Neural progenitor cell (in vitro differentiated cells): Measurements from ENCODE around the gene HYDIN. TPM values are rescaled to one million over a fixed set of nuclear protein-coding genes. Genes with fewer than 3 reads are reported as not detected.

Experiments used
- DNase-seq: peaks from one replicate; pipeline ENCODE4 v3.0.0-alpha.2; 2016; ENCODE audit warnings: low spot score
- H2AFZ ChIP-seq: fragments of 200-600 bp; sonication (generic); replicated peaks from 2 replicates; pipeline ENCODE4 v1.6.1; 2016; ENCODE audit warnings: antibody characterized with exemption
- H3F3A ChIP-seq: fragments of 200-600 bp; sonication (generic); 2 replicates; pipeline ENCODE4 v1.6.1; 2016; ENCODE audit warnings: antibody characterized with exemption, low read depth
- H3K27ac ChIP-seq: fragments of 200-600 bp; sonication (generic); 2 replicates; pipeline ENCODE4 v1.5.1; 2016; ENCODE audit warnings: mild to moderate bottlenecking
- H3K27me3 ChIP-seq: fragments of 200-600 bp; sonication (generic); 2 replicates; pipeline ENCODE4 v1.6.1; 2016; ENCODE audit warnings: mild to moderate bottlenecking, moderate library complexity
- H3K36me3 ChIP-seq: fragments of 200-600 bp; sonication (generic); 2 replicates; pipeline ENCODE4 v1.5.1; 2016
- H3K4me1 ChIP-seq: fragments of 200-600 bp; sonication (generic); 2 replicates; pipeline ENCODE4 v1.6.1; 2016; ENCODE audit warnings: mixed run types
- H3K4me2 ChIP-seq: fragments of 200-600 bp; sonication (generic); 2 replicates; pipeline ENCODE4 v1.6.1; 2016
- H3K4me3 ChIP-seq: fragments of 200-600 bp; sonication (generic); 2 replicates; pipeline ENCODE4 v1.5.1; 2016
- H3K79me2 ChIP-seq: fragments of 200-600 bp; sonication (generic); 2 replicates; pipeline ENCODE4 v1.6.1; 2016; ENCODE audit warnings: low read depth
- H3K9ac ChIP-seq: fragments of 200-600 bp; sonication (generic); 2 replicates; pipeline ENCODE4 v1.6.1; 2016
- H3K9me3 ChIP-seq: fragments of 200-600 bp; sonication (generic); 2 replicates; pipeline ENCODE4 v1.5.1; 2016; ENCODE audit warnings: low read depth
- H4K20me1 ChIP-seq: fragments of 200-600 bp; sonication (generic); 2 replicates; pipeline ENCODE4 v1.6.1; 2016; ENCODE audit warnings: low read depth
- H3K27ac Mint-ChIP-seq: 3 replicates; pipeline ENCODE4 v1.8.0; 2021; ENCODE audit warnings: mixed read lengths
- H3K27me3 Mint-ChIP-seq: 2 replicates; pipeline ENCODE4 v1.8.0; 2022; ENCODE audit warnings: low read depth, mild to moderate bottlenecking, inconsistent platforms, moderate library complexity, mixed read lengths; ENCODE audit not compliant: insufficient read depth
- H3K36me3 Mint-ChIP-seq: 3 replicates; pipeline ENCODE4 v1.8.0; 2021; ENCODE audit warnings: mixed read lengths
- H3K4me1 Mint-ChIP-seq: 3 replicates; pipeline ENCODE4 v1.8.0; 2021; ENCODE audit warnings: mixed read lengths
- H3K4me3 Mint-ChIP-seq: 3 replicates; pipeline ENCODE4 v1.8.0; 2021; ENCODE audit warnings: mild to moderate bottlenecking, moderate library complexity, mixed read lengths
- H3K9me3 Mint-ChIP-seq: 3 replicates; pipeline ENCODE4 v1.8.0; 2020; ENCODE audit warnings: mixed read lengths
- EZH2 ChIP-seq: fragments of 200-600 bp; sonication (generic); IDR thresholded peaks from 2 replicates; pipeline ENCODE4 v1.6.1; 2017; ENCODE audit warnings: antibody characterized with exemption, mild to moderate bottlenecking, moderate library complexity
- EZH2phosphoT487 ChIP-seq: fragments of 200-600 bp; sonication (generic); IDR thresholded peaks from 2 replicates; pipeline ENCODE4 v1.6.1; 2017; ENCODE audit warnings: antibody characterized with exemption
- total RNA-seq: library from RNA; depleted of rRNA; stranded (reverse); fragments of >200 nt; gene quantifications from 2 replicates; pipeline ENCODE4 v1.2.3, GENCODE V29; 2015; ENCODE audit warnings: low replicate concordance
- TF ChIP-seq, protein P1 (sequence below): fragments of 200-600 bp; sonication (generic); IDR thresholded peaks from 2 replicates; pipeline ENCODE4 v1.5.1; 2017; ENCODE audit warnings: antibody characterized with exemption, mild to moderate bottlenecking

Gene HYDIN
- total RNA-seq, 1 donor from 2014 or later: 4.0 TPM

GRCh38 chr16:71249399-71249798 is 18.9 kb upstream of the HYDIN start:
- Mint-ChIP-seq H3K27ac (no peak overlapping the region), H3K4me1 (peaks cover 5% of the 10 kb centered on the region), H3K4me3 (no peak overlapping the region), H3K27me3 (peaks cover 10% of the 10 kb centered on the region), H3K9me3 (no peaks in the 10 kb centered on the region), H3K36me3 (no peaks in the 10 kb centered on the region)
- Histone ChIP-seq H3K4me1 (peaks cover 7% of the 10 kb centered on the region), H2AFZ (no peak overlapping the region), H3K9me3 (no peaks in the 10 kb centered on the region), H3K27ac (no peak overlapping the region), H4K20me1 (no peaks in the 10 kb centered on the region), H3K27me3 (no peaks in the 10 kb centered on the region), H3K4me2 (no peak overlapping the region), H3K4me3 (no peak overlapping the region), H3K9ac (no peak overlapping the region), H3K36me3 (no peaks in the 10 kb centered on the region), H3F3A (no peaks in the 10 kb centered on the region), H3K79me2 (no peaks in the 10 kb centered on the region)
- TF ChIP-seq EZH2phosphoT487: no peak
- no peak for TF ChIP-seq EZH2
- TF ChIP-seq, protein P1, sequence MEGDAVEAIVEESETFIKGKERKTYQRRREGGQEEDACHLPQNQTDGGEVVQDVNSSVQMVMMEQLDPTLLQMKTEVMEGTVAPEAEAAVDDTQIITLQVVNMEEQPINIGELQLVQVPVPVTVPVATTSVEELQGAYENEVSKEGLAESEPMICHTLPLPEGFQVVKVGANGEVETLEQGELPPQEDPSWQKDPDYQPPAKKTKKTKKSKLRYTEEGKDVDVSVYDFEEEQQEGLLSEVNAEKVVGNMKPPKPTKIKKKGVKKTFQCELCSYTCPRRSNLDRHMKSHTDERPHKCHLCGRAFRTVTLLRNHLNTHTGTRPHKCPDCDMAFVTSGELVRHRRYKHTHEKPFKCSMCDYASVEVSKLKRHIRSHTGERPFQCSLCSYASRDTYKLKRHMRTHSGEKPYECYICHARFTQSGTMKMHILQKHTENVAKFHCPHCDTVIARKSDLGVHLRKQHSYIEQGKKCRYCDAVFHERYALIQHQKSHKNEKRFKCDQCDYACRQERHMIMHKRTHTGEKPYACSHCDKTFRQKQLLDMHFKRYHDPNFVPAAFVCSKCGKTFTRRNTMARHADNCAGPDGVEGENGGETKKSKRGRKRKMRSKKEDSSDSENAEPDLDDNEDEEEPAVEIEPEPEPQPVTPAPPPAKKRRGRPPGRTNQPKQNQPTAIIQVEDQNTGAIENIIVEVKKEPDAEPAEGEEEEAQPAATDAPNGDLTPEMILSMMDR: peak; percentile 20
- DNase-seq: no peak

DNA sequence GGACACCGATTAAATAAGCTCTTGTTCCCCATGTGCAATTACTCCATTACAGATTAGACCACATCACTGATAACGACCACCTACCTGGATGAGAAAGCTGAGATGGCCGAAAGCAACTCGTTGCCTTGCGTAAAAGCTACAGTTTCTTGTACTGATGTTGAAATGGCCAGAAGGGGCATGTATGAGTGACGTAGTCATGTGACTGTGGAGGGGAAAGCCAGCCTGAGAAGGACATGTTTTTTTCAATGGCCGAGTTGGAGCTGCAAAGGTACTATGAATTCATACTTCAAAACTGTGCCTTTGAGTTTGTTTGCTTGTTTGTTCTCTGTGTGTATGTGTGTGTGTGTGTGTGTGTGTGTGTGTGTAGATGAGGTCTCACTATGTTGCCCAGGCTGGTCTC is 17.0 kb upstream of the HYDIN start:
- Histone ChIP-seq H4K20me1 (no peaks in the 10 kb centered on the region), H3K36me3 (no peaks in the 10 kb centered on the region), H3K4me1 (peaks cover 7% of the 10 kb centered on the region), H3K4me2 (no peak overlapping the region), H3K79me2 (no peaks in the 10 kb centered on the region), H3K27ac (no peak overlapping the region), H3K9me3 (no peaks in the 10 kb centered on the region), H3K9ac (no peak overlapping the region), H3K27me3 (no peaks in the 10 kb centered on the region), H3K4me3 (no peak overlapping the region), H2AFZ (no peak overlapping the region), H3F3A (no peaks in the 10 kb centered on the region)
- Mint-ChIP-seq H3K36me3 (no peaks in the 10 kb centered on the region), H3K4me3 (no peak overlapping the region), H3K27me3 (peaks cover 10% of the 10 kb centered on the region), H3K9me3 (no peaks in the 10 kb centered on the region), H3K27ac (no peak overlapping the region), H3K4me1 (peaks cover 2% of the 10 kb centered on the region)
- no peak for DNase-seq
- TF ChIP-seq EZH2 (no peak), EZH2phosphoT487 (no peak)
- TF ChIP-seq, protein P1: no peak

- H3K9me3 ChIP-seq: no peaks in the 10 kb centered on the region
- H3F3A ChIP-seq: no peaks in the 10 kb centered on the region
- Mint-ChIP-seq H3K27ac (no peak overlapping the region), H3K27me3 (peaks cover 7% of the 10 kb centered on the region), H3K4me1 (peaks cover 2% of the 10 kb centered on the region), H3K9me3 (no peaks in the 10 kb centered on the region), H3K36me3 (no peaks in the 10 kb centered on the region), H3K4me3 (no peak overlapping the region)
- H4K20me1 ChIP-seq: no peaks in the 10 kb centered on the region
- no peak overlapping the region for H3K4me3 ChIP-seq
- DNase-seq: no peak
- TF ChIP-seq EZH2: no peak
- TF ChIP-seq EZH2phosphoT487: no peak
- TF ChIP-seq, protein P1: no peak
- H3K27ac ChIP-seq: no peak overlapping the region
- H3K4me2 ChIP-seq: no peak overlapping the region
- H3K79me2 ChIP-seq: no peaks in the 10 kb centered on the region
- no peaks in the 10 kb centered on the region for H3K27me3 ChIP-seq
- H3K9ac ChIP-seq: no peak overlapping the region
- no peak overlapping the region for H2AFZ ChIP-seq
- H3K36me3 ChIP-seq: no peaks in the 10 kb centered on the region
- peaks cover 5% of the 10 kb centered on the region for H3K4me1 ChIP-seq
These were observed 15.8 kb upstream of the HYDIN start for GRCh38 chr16:71246309-71246708.
